ENCODE measurements around the gene ZFYVE19. TPM values are rescaled to one million over a fixed set of nuclear protein-coding genes. Genes with fewer than 3 reads are reported as not detected.

The ZFYVE19 gene
- total and polyA plus RNA-seq, 2 donors (not counting 1 experiment from before 2014, with no cell fraction given) = 14.1 to 21.3 TPM

GRCh38 chr15:40762919-40763800 lies 43.7 kb upstream of the ZFYVE19 start:
- Histone ChIP-seq H3K4me3 (replicated peaks in 1 of 4; ENCODE audit: control extremely low read depth in 1 of 4, insufficient read depth in 1 of 4, low read depth in 3 of 4, low read length in 4 of 4) (peak overlapping the region; percentile 47 to 59 (median 53)), H3K36me3 (ENCODE audit: control insufficient read depth, insufficient read depth, low read length) (peaks cover 3% of the 10 kb centered on the region), H3K9ac (ENCODE audit: insufficient read depth, low read length) (peak overlapping the region; percentile 56), H3K27me3 (ENCODE audit: control insufficient read depth, insufficient read depth, low read length) (no peaks in the 10 kb centered on the region), H2AFZ (ENCODE audit: low read length) (peak overlapping the region; percentile 64), H3K79me2 (ENCODE audit: control insufficient read depth, insufficient read depth, low read length) (no peaks in the 10 kb centered on the region), H3K4me2 (ENCODE audit: extremely low read depth, insufficient read depth, low read length) (peak overlapping the region; percentile 91), H3K27ac (ENCODE audit: insufficient read depth, low read length) (peak overlapping the region; percentile 34), H4K20me1 (ENCODE audit: control insufficient read depth, extremely low read depth, insufficient read depth, low read length) (no peaks in the 10 kb centered on the region), H3K4me1 (ENCODE audit: control insufficient read depth, extremely low read depth, insufficient read depth, low read length) (peaks cover 16% of the 10 kb centered on the region), H3K9me3 (ENCODE audit: control insufficient read depth, insufficient read depth, low read depth, low read length) (no peaks in the 10 kb centered on the region)
- DNase-seq (ENCODE audit: low read depth in 2 of 2) = peak; percentile 47 to 57
- TF ChIP-seq EZH2 (IDR thresholded peaks at IDR 0.05; ENCODE audit: low read length, missing control alignments) = no peak
- TF ChIP-seq, protein P1, sequence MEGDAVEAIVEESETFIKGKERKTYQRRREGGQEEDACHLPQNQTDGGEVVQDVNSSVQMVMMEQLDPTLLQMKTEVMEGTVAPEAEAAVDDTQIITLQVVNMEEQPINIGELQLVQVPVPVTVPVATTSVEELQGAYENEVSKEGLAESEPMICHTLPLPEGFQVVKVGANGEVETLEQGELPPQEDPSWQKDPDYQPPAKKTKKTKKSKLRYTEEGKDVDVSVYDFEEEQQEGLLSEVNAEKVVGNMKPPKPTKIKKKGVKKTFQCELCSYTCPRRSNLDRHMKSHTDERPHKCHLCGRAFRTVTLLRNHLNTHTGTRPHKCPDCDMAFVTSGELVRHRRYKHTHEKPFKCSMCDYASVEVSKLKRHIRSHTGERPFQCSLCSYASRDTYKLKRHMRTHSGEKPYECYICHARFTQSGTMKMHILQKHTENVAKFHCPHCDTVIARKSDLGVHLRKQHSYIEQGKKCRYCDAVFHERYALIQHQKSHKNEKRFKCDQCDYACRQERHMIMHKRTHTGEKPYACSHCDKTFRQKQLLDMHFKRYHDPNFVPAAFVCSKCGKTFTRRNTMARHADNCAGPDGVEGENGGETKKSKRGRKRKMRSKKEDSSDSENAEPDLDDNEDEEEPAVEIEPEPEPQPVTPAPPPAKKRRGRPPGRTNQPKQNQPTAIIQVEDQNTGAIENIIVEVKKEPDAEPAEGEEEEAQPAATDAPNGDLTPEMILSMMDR (conservative IDR thresholded peaks at IDR 0.05 in 1 of 2, IDR thresholded peaks at IDR 0.05 in 1 of 2; ENCODE audit: low read depth in 1 of 2, low read length in 2 of 2) = no peak

DNA sequence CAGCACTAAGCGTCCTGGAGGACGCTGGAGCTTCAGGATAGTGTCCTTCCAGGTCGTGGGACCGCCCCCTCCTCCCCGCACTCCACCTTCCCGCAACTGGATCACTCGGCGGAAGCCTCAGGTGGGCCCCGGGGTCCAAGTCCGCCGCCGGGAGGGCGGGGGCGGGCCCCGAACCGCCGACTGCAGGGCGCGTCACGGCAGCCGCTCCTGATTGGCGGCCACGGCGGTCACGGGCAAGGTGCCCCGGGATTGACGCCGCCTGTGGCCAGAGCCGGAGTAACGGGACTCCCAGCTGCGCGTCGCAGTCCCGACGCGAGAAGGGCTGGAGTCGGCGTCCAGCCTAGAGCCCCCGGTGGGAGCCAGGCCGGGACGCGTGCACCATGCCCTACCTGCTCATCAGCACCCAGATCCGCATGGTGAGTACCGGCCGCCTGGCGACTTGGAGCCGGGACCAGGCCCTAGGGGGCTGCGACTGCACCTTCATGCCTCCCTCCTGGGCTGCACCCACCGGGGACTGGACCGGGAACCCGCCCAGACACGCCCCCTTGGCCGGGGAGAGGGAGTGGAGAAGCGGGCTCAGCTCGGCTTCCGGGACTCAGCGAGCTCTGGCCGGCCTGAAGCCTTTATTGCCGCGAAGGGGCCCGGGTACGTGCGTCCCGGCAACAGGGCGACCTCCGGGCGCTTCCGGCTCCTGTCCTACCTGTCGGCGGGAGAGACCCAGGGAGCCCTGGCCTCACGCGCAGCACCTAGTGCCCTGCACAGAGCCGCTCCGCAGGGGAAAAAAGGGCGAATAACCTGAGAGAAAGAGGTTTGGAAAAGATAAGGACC lies 42.9 kb upstream of the ZFYVE19 start, which contains the start of gene GCHFR:
Gene GCHFR (plus strand): TSS at position 268 of the 828 bp plus-strand sequence. CDS start 113 bp downstream, at position 381.
- Histone ChIP-seq H3K27ac (ENCODE audit: insufficient read depth, low read length) (peak within 1 kb of the TSS; percentile 34), H3K9ac (ENCODE audit: insufficient read depth, low read length) (peak within 1 kb of the TSS; percentile 56)

More for the DNA sequence above, 42.9 kb upstream of the ZFYVE19 start, which contains the start of gene GCHFR:
- no peaks in the 10 kb centered on the region for H3K9me3 ChIP-seq (ENCODE audit: control insufficient read depth, insufficient read depth, low read depth, low read length)
- H3K36me3 ChIP-seq (ENCODE audit: control insufficient read depth, insufficient read depth, low read length) = peaks cover 3% of the 10 kb centered on the region
- peak; percentile 49 to 59 for DNase-seq (ENCODE audit: low read depth in 2 of 2)
- peak within 1 kb of the TSS; percentile 64 for H2AFZ ChIP-seq (ENCODE audit: low read length)
- H3K4me1 ChIP-seq (ENCODE audit: control insufficient read depth, extremely low read depth, insufficient read depth, low read length) = peaks cover 16% of the 10 kb centered on the region
- TF ChIP-seq, protein P1 (conservative IDR thresholded peaks at IDR 0.05 in 1 of 2, IDR thresholded peaks at IDR 0.05 in 1 of 2; ENCODE audit: low read depth in 1 of 2, low read length in 2 of 2) = peak; percentile 19
- no peak for TF ChIP-seq EZH2 (IDR thresholded peaks at IDR 0.05; ENCODE audit: low read length, missing control alignments)
- no peaks in the 10 kb centered on the region for H3K27me3 ChIP-seq (ENCODE audit: control insufficient read depth, insufficient read depth, low read length)
- H4K20me1 ChIP-seq (ENCODE audit: control insufficient read depth, extremely low read depth, insufficient read depth, low read length) = no peaks in the 10 kb centered on the region
- peak within 1 kb of the TSS; percentile 47 to 59 (median 53) for H3K4me3 ChIP-seq (replicated peaks in 1 of 4; ENCODE audit: control extremely low read depth in 1 of 4, insufficient read depth in 1 of 4, low read depth in 3 of 4, low read length in 4 of 4)
- no peaks in the 10 kb centered on the region for H3K79me2 ChIP-seq (ENCODE audit: control insufficient read depth, insufficient read depth, low read length)
- H3K4me2 ChIP-seq (ENCODE audit: extremely low read depth, insufficient read depth, low read length) = peak within 1 kb of the TSS; percentile 91

Data from fibroblast of lung (primary cell).